Measurements from ENCODE around the gene CTNND2.

The CTNND2 gene

DNA sequence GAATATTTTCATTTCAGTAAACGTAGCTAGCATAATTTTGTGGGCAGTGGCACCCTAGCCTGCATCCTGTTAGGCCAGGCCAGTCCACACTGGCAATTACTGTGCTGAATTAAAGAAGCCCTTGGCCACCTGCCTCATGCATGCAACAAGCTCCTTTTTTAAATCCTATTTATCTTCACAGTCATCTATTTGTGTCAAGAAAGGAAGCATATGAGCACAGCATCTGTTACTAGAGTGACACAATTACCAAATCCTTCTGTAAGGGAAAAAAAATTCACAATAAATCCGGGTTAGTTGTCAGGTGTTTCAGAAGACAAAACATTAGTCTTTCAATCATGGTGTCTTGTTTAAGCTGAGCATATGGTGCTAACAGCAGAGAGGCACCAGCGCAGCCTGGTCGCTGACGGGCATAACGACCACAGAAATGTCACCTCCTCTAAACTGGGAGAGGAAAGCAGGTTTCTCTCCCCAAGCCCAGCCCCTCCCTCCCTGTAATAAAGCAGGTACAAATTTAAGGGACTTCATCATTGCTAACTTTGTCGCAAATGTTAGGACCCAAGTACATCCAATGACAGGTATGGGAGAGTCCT, 520.6 kb downstream of the CTNND2 start:
- Histone ChIP-seq H3K27me3 (replicated peaks; ENCODE audit: control insufficient read depth, insufficient read depth, low read length) (peaks cover 32% of the 10 kb centered on the region), H3K4me3 (ENCODE audit: low read length) (no peak overlapping the region), H3K36me3 (ENCODE audit: control insufficient read depth, insufficient read depth, low read length, severe bottlenecking) (no peaks in the 10 kb centered on the region)

DNA sequence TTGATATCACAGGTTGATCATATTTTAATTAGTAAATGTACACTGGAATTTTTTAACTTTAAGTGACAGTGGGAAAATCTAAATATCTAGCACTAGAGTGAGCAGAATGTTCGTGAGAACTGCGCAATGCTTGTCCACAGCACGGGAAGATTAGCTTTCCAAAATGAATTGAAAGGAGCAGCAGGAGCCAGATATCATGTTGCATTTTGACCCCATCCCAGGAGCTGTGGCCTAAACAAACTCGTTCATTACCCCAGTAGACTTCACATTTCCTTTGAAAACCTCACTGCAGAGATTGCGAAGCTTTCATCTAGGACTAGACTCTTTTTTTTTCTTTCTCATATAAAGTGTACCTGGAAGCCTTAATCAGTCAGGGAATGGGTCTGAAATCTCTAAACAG, 525.8 kb downstream of the CTNND2 start:
- H3K9me3 ChIP-seq (ENCODE audit: control insufficient read depth, low read length), result no peaks in the 10 kb centered on the region
- H3K27me3 ChIP-seq (replicated peaks; ENCODE audit: control insufficient read depth, insufficient read depth, low read length), result peaks cover 4% of the 10 kb centered on the region
- DNase-seq (ENCODE audit: low read depth), result no peak
- H3K36me3 ChIP-seq (ENCODE audit: control insufficient read depth, insufficient read depth, low read length, severe bottlenecking), result no peaks in the 10 kb centered on the region
- H3K4me3 ChIP-seq (ENCODE audit: low read length), result no peak overlapping the region
- H3K4me1 ChIP-seq (ENCODE audit: control insufficient read depth, insufficient read depth, low read length), result no peaks in the 10 kb centered on the region
- H3K9ac ChIP-seq (ENCODE audit: low read length), result no peak overlapping the region

More for the DNA sequence above, 520.6 kb downstream of the CTNND2 start:
- no peaks in the 10 kb centered on the region for H3K9me3 ChIP-seq (ENCODE audit: control insufficient read depth, low read length)
- H3K9ac ChIP-seq (ENCODE audit: low read length), result no peak overlapping the region
- no peaks in the 10 kb centered on the region for H3K4me1 ChIP-seq (ENCODE audit: control insufficient read depth, insufficient read depth, low read length)
- no peak for DNase-seq (ENCODE audit: low read depth)

DNA sequence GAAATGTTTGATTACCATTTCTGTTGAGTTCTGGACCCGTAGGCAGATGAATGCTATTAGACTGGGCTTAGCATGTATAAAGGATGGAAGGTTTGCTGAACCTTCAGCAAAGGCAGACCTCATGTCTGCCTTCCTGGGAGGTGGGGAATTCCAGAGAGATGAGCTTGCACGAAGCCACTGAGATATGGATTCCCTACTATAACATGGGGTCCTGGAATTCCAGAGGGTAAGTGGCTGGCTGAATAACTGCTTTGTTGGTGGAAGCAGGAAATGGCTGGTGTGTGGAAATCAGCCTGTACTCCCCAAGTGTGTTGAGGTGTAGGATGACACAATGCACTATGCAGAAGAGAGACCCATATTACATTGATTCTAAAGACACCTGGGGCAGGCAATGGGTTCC, 526.4 kb downstream of the CTNND2 start:
- Histone ChIP-seq H3K27me3 (replicated peaks; ENCODE audit: control insufficient read depth, insufficient read depth, low read length) (peaks cover 3% of the 10 kb centered on the region), H3K9me3 (ENCODE audit: control insufficient read depth, low read length) (no peaks in the 10 kb centered on the region), H3K4me1 (ENCODE audit: control insufficient read depth, insufficient read depth, low read length) (no peaks in the 10 kb centered on the region), H3K36me3 (ENCODE audit: control insufficient read depth, insufficient read depth, low read length, severe bottlenecking) (no peaks in the 10 kb centered on the region), H3K9ac (ENCODE audit: low read length) (no peak overlapping the region), H3K4me3 (ENCODE audit: low read length) (no peak overlapping the region)
- no peak for DNase-seq (ENCODE audit: low read depth)

DNA sequence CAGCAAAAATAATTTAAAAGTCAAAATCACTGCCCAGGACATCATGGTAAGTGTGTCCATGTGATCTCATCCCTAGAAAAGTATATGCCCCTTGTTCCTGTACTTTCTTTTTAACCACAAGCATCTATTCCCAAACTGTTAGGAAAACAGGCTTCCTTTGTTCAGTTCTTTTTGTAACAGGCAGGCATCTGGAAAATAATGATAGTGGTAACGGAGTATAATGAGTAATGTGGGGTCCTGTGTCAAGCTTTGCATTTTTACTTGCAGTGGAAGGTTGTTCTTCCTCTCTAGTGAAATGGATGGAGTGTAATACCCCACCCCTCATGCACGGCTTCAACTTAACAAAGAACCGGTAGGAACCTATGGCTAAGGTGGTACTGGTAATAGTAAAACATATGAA, 532.1 kb downstream of the CTNND2 start:
- Histone ChIP-seq H3K9me3 (ENCODE audit: control insufficient read depth, low read length) (no peaks in the 10 kb centered on the region), H3K36me3 (ENCODE audit: control insufficient read depth, insufficient read depth, low read length, severe bottlenecking) (no peaks in the 10 kb centered on the region), H3K4me3 (ENCODE audit: low read length) (no peak overlapping the region), H3K9ac (ENCODE audit: low read length) (no peak overlapping the region), H3K27me3 (replicated peaks; ENCODE audit: control insufficient read depth, insufficient read depth, low read length) (no peaks in the 10 kb centered on the region), H3K4me1 (ENCODE audit: control insufficient read depth, insufficient read depth, low read length) (no peaks in the 10 kb centered on the region)
- DNase-seq (ENCODE audit: low read depth), result no peak

DNA sequence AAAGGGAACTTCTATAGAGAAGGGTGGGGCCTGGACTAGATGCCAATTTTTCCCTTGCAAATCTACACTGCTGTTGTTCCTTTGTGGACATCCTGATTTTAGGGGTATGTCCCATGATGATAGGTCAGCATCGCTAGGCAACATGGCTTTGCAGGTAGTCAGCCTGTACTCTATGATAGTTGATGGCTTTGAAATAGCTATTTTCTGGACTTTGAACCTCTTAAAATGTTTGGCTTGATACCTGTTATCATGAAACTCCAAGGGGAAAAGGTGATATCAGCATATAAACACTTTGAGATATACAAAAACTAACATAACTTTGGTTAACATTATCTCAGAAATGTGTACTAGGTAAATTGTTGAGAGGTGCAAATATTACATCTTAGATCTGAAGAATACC, 533.2 kb downstream of the CTNND2 start:
- Histone ChIP-seq H3K4me1 (ENCODE audit: control insufficient read depth, insufficient read depth, low read length) (no peaks in the 10 kb centered on the region), H3K4me3 (ENCODE audit: low read length) (no peak overlapping the region), H3K27me3 (replicated peaks; ENCODE audit: control insufficient read depth, insufficient read depth, low read length) (no peaks in the 10 kb centered on the region), H3K9ac (ENCODE audit: low read length) (no peak overlapping the region), H3K36me3 (ENCODE audit: control insufficient read depth, insufficient read depth, low read length, severe bottlenecking) (no peaks in the 10 kb centered on the region), H3K9me3 (ENCODE audit: control insufficient read depth, low read length) (no peaks in the 10 kb centered on the region)
- no peak for DNase-seq (ENCODE audit: low read depth)

DNA sequence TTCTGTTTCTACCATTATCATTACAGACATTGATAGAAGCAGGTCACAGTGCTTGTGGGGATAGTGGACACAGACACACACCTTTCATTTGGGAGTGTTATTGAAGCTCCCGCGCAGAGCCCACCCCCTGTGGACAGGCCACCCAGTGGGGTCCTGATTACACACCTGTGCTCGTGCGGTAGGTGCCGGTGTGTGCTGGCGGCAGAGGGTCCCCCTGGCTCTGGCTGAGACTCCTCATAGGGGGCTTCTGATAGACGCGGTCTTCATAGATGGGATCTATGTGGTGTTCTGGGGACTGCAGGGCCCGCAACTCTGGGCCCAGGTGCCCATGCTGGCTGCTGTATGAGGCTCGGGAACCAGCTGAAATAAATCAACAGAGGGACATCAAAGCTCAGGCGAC, 539.7 kb downstream of the CTNND2 start:
- Histone ChIP-seq H3K9ac (ENCODE audit: low read length) (no peak overlapping the region), H3K27me3 (replicated peaks; ENCODE audit: control insufficient read depth, insufficient read depth, low read length) (no peaks in the 10 kb centered on the region), H3K36me3 (ENCODE audit: control insufficient read depth, insufficient read depth, low read length, severe bottlenecking) (no peaks in the 10 kb centered on the region), H3K4me3 (ENCODE audit: low read length) (no peak overlapping the region), H3K4me1 (ENCODE audit: control insufficient read depth, insufficient read depth, low read length) (no peaks in the 10 kb centered on the region), H3K9me3 (ENCODE audit: control insufficient read depth, low read length) (no peaks in the 10 kb centered on the region)
- DNase-seq (ENCODE audit: low read depth), result no peak

GRCh38 chr5:11363631-11364178, 540.5 kb downstream of the CTNND2 start:
- no peak overlapping the region for H3K4me3 ChIP-seq (ENCODE audit: low read length)
- H3K4me1 ChIP-seq (ENCODE audit: control insufficient read depth, insufficient read depth, low read length), result no peaks in the 10 kb centered on the region
- no peaks in the 10 kb centered on the region for H3K27me3 ChIP-seq (replicated peaks; ENCODE audit: control insufficient read depth, insufficient read depth, low read length)
- no peak overlapping the region for H3K9ac ChIP-seq (ENCODE audit: low read length)
- no peaks in the 10 kb centered on the region for H3K9me3 ChIP-seq (ENCODE audit: control insufficient read depth, low read length)
- no peaks in the 10 kb centered on the region for H3K36me3 ChIP-seq (ENCODE audit: control insufficient read depth, insufficient read depth, low read length, severe bottlenecking)
- DNase-seq (ENCODE audit: low read depth), result no peak

DNA sequence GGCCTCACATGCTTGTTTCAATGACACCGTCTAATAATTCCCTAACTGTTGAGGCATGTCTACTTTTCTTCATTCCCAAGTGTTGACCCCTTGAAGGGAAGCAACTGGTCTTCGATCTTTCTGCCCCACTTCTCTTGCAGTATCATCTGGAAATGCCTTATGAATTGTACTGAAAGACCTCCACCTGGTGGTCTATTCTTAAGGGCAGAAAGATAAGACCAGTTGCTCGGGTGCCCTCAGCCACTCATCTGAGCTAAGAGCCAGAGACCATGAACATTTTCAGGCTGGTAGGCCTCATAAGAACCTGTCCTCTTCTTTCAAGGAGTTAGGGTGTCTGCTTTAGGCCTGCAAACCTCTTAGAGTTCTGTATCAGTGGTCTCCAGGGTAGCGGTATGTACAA, 542.5 kb downstream of the CTNND2 start:
- H3K9ac ChIP-seq (ENCODE audit: low read length), result no peak overlapping the region
- H3K9me3 ChIP-seq (ENCODE audit: control insufficient read depth, low read length), result no peaks in the 10 kb centered on the region
- no peaks in the 10 kb centered on the region for H3K4me1 ChIP-seq (ENCODE audit: control insufficient read depth, insufficient read depth, low read length)
- H3K36me3 ChIP-seq (ENCODE audit: control insufficient read depth, insufficient read depth, low read length, severe bottlenecking), result no peaks in the 10 kb centered on the region
- no peaks in the 10 kb centered on the region for H3K27me3 ChIP-seq (replicated peaks; ENCODE audit: control insufficient read depth, insufficient read depth, low read length)
- no peak overlapping the region for H3K4me3 ChIP-seq (ENCODE audit: low read length)
- DNase-seq (ENCODE audit: low read depth), result no peak

GRCh38 chr5:11357928-11358327, 546.3 kb downstream of the CTNND2 start:
- peaks cover 6% of the 10 kb centered on the region for H3K9me3 ChIP-seq (ENCODE audit: control insufficient read depth, low read length)
- H3K36me3 ChIP-seq (ENCODE audit: control insufficient read depth, insufficient read depth, low read length, severe bottlenecking), result no peaks in the 10 kb centered on the region
- H3K4me3 ChIP-seq (ENCODE audit: low read length), result no peak overlapping the region
- no peak overlapping the region for H3K9ac ChIP-seq (ENCODE audit: low read length)
- H3K4me1 ChIP-seq (ENCODE audit: control insufficient read depth, insufficient read depth, low read length), result no peaks in the 10 kb centered on the region
- H3K27me3 ChIP-seq (replicated peaks; ENCODE audit: control insufficient read depth, insufficient read depth, low read length), result no peaks in the 10 kb centered on the region
- DNase-seq (ENCODE audit: low read depth), result no peak

GRCh38 chr5:11355491-11355890, 548.8 kb downstream of the CTNND2 start:
- no peak overlapping the region for H3K9ac ChIP-seq (ENCODE audit: low read length)
- H3K36me3 ChIP-seq (ENCODE audit: control insufficient read depth, insufficient read depth, low read length, severe bottlenecking), result no peaks in the 10 kb centered on the region
- H3K27me3 ChIP-seq (replicated peaks; ENCODE audit: control insufficient read depth, insufficient read depth, low read length), result no peaks in the 10 kb centered on the region
- H3K4me1 ChIP-seq (ENCODE audit: control insufficient read depth, insufficient read depth, low read length), result peaks cover 2% of the 10 kb centered on the region
- DNase-seq (ENCODE audit: low read depth), result no peak
- H3K4me3 ChIP-seq (ENCODE audit: low read length), result no peak overlapping the region
- peaks cover 6% of the 10 kb centered on the region for H3K9me3 ChIP-seq (ENCODE audit: control insufficient read depth, low read length)

DNA sequence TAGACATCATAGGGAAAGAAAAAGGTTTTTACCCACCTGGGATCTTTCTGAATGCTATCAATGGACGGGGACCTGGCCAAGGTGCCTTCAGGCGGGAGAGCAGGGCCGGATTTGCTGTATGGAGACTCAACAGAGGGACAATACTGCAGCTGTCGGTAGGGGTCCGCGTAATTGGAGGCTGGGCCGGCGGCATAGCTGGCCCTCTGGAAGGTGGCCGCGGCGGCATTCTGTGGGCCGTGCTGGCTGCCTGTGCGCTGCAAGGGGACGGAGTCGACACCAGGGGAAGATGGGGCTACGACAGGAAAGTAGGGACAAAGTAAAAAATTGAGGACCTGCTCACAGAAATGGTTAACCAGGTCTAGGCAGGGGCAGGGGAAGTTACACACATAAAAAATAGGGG, 557.9 kb downstream of the CTNND2 start:
- Histone ChIP-seq H3K9me3 (ENCODE audit: control insufficient read depth, low read length) (no peaks in the 10 kb centered on the region), H3K9ac (ENCODE audit: low read length) (no peak overlapping the region)
- DNase-seq (ENCODE audit: low read depth), result no peak

More for the DNA sequence above, 557.9 kb downstream of the CTNND2 start:
- Histone ChIP-seq H3K36me3 (ENCODE audit: control insufficient read depth, insufficient read depth, low read length, severe bottlenecking) (no peaks in the 10 kb centered on the region), H3K4me3 (ENCODE audit: low read length) (no peak overlapping the region), H3K4me1 (ENCODE audit: control insufficient read depth, insufficient read depth, low read length) (no peaks in the 10 kb centered on the region), H3K27me3 (replicated peaks; ENCODE audit: control insufficient read depth, insufficient read depth, low read length) (no peaks in the 10 kb centered on the region)
